ENCODE results near the gene USH2A. TPM values are rescaled to one million over a fixed set of nuclear protein-coding genes. Genes with fewer than 3 reads are reported as not detected.

USH2A gene
- total and polyA plus RNA-seq, 2 experiments from 2014 or later: under 0.01 to 0.01 TPM

DNA sequence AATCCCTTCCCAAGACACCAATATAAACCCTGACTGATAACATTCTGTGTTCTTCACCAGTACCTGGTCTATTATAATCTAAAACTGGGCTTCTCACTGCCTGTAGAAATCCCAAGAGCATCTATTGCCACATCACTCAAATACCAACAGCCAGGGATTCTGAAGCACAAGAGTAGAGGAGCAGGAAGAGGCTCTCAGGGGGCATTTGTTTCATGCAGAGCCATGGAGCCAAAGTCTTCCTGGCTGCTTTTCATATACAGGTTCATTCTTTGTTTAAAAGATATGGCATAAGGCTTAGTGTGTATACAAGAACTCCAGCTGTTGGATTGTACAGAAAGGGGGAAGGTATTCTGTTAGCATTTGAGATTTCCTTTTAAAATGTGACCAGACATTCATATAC is 38.2 kb upstream of the USH2A start:
- no peaks in the 10 kb centered on the region for H3K36me3 ChIP-seq (ENCODE audit: low read depth)
- H3K4me2 ChIP-seq (ENCODE audit: unreplicated experiment): no peak overlapping the region
- no peaks in the 10 kb centered on the region for H3K9me2 ChIP-seq (ENCODE audit: insufficient read depth)
- 0 out of 2 replicates have a peak, but pooled peaks cover 4% of the 10 kb centered on the region for H3K27me3 ChIP-seq (replicated peaks; ENCODE audit: insufficient read depth)
- H3K79me2 ChIP-seq (ENCODE audit: insufficient read depth): no peaks in the 10 kb centered on the region
- TF ChIP-seq EZH2phosphoT487 (IDR thresholded peaks at IDR 0.05; ENCODE audit: insufficient read depth, low read depth) (no peak), EZH2 (IDR thresholded peaks at IDR 0.05; ENCODE audit: insufficient read depth, poor library complexity, severe bottlenecking) (no peak)
- no peaks in the 10 kb centered on the region for H4K20me1 ChIP-seq (ENCODE audit: insufficient read depth)
- H3K4me1 ChIP-seq (ENCODE audit: insufficient read depth): peaks cover 13% of the 10 kb centered on the region
- DNase-seq: no peak
- no peaks in the 10 kb centered on the region for H3K9me3 ChIP-seq (ENCODE audit: low read depth)
- 0 out of 2 replicates have a peak, but pooled peaks cover 4% of the 10 kb centered on the region for H3F3A ChIP-seq (ENCODE audit: insufficient read depth)
- no peak overlapping the region for H2AFZ ChIP-seq
- H3K9ac ChIP-seq: no peak overlapping the region
- H3K27ac ChIP-seq: no peak overlapping the region
- in situ Hi-C loops (cut with MboI): no loop called here
- no peak overlapping the region for H3K4me3 ChIP-seq

DNA sequence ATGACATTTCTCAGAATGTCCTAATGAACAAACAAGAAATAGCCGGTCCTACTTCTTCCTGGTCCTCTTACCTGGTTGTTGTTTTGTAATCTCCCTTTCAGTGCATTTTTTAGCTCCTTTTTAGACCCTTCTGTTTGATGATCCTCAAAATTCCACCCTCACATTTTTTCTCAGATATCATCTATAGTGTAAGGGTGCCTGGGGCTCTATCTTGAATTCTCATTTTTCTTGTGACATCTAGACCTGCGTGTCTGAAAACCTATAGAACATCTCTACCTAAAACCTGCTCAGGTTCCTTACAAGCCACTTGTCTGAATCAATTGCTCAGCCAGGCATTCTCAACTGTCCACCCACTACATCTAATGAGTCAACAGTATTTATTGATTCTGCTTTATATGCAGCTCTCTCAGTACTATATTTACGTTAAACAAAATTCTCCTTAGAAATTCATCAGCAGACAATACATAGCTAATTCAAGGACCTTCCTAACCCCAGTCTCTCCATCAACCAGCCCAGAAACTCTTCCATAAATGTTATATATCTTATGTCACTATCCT is 36.5 kb upstream of the USH2A start:
- no peak for TF ChIP-seq EZH2 (IDR thresholded peaks at IDR 0.05; ENCODE audit: insufficient read depth, poor library complexity, severe bottlenecking)
- TF ChIP-seq EZH2phosphoT487 (IDR thresholded peaks at IDR 0.05; ENCODE audit: insufficient read depth, low read depth): no peak
- 48 to 49% methylated on average over 3 of the region's 3 CpGs for WGBS, 2 experiments (ENCODE audit: low coverage in 1 of 2, low lambda C conversion rate in 2 of 2, missing lambda C conversion rate in 2 of 2)
- Histone ChIP-seq H3F3A (ENCODE audit: insufficient read depth) (0 out of 2 replicates have a peak, but pooled peaks cover 4% of the 10 kb centered on the region), H3K4me1 (ENCODE audit: insufficient read depth) (peaks cover 13% of the 10 kb centered on the region), H3K27me3 (replicated peaks; ENCODE audit: insufficient read depth) (0 out of 2 replicates have a peak, but pooled peaks cover 4% of the 10 kb centered on the region), H3K79me2 (ENCODE audit: insufficient read depth) (no peaks in the 10 kb centered on the region), H3K4me2 (ENCODE audit: unreplicated experiment) (no peak overlapping the region), H2AFZ (no peak overlapping the region), H3K9me2 (ENCODE audit: insufficient read depth) (peaks cover 3% of the 10 kb centered on the region; the same call in 1 of the 2 replicates), H3K9me3 (ENCODE audit: low read depth) (no peaks in the 10 kb centered on the region), H3K4me3 (no peak overlapping the region), H3K27ac (no peak overlapping the region), H4K20me1 (ENCODE audit: insufficient read depth) (no peaks in the 10 kb centered on the region), H3K9ac (no peak overlapping the region), H3K36me3 (ENCODE audit: low read depth) (no peaks in the 10 kb centered on the region)
- DNase-seq: no peak
- in situ Hi-C loops (cut with MboI): no loop called here

DNA sequence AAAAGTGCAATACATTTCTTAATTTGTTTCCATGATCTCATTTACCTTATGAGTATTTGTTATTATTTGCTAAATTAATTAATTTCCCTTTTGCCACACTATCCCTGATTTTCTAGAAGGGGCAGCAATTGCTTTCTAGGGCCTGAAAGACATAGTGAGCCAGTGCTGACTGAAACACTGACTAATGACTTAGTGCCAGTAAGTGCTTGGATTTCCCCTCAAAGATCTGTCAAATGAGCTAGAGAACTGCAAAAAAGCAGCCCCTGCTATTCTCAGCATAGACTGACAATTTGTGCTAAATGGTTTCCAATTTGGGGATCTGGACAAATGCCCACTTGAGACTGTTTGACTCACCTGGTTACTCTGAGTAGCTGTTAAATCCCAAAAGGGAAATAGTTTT is 35.6 kb upstream of the USH2A start:
- Histone ChIP-seq H4K20me1 (ENCODE audit: insufficient read depth) (no peaks in the 10 kb centered on the region), H3K9me2 (ENCODE audit: insufficient read depth) (peaks cover 3% of the 10 kb centered on the region; the same call in 1 of the 2 replicates), H3K79me2 (ENCODE audit: insufficient read depth) (no peaks in the 10 kb centered on the region), H3K9me3 (ENCODE audit: low read depth) (no peaks in the 10 kb centered on the region), H3K4me2 (ENCODE audit: unreplicated experiment) (no peak overlapping the region), H3K27me3 (replicated peaks; ENCODE audit: insufficient read depth) (0 out of 2 replicates have a peak, but pooled peaks cover 4% of the 10 kb centered on the region), H2AFZ (no peak overlapping the region), H3K27ac (no peak overlapping the region), H3K9ac (no peak overlapping the region), H3K36me3 (ENCODE audit: low read depth) (no peaks in the 10 kb centered on the region), H3F3A (ENCODE audit: insufficient read depth) (no peaks in the 10 kb centered on the region), H3K4me1 (ENCODE audit: insufficient read depth) (peaks cover 13% of the 10 kb centered on the region; the same call in 1 of the 2 replicates), H3K4me3 (no peak overlapping the region)
- TF ChIP-seq EZH2phosphoT487 (IDR thresholded peaks at IDR 0.05; ENCODE audit: insufficient read depth, low read depth) (no peak), EZH2 (IDR thresholded peaks at IDR 0.05; ENCODE audit: insufficient read depth, poor library complexity, severe bottlenecking) (no peak)
- no peak for DNase-seq
- in situ Hi-C loops (cut with MboI): no loop called here

DNA sequence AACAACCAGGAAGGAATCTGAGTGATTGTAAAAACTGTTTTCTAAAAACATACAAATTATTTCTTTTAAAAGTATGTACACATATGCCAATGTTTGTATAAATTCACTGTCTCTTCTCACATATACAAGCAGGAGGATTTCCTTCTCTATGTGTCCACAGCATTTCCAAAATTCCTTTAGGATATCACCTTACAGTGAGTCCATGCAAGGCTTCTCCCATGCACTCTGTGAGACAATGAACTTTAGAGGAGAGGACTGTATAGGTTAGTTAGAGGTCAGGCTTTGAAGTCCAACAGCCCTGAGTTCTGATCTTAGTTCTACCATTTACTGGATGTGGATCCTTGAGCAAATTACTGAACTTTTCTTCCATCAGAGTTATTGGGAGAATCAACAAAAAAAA is 34.1 kb upstream of the USH2A start:
- no peak overlapping the region for H3K4me3 ChIP-seq
- H3K79me2 ChIP-seq (ENCODE audit: insufficient read depth): no peaks in the 10 kb centered on the region
- no peaks in the 10 kb centered on the region for H3K36me3 ChIP-seq (ENCODE audit: low read depth)
- no peak for DNase-seq
- no peak overlapping the region for H2AFZ ChIP-seq
- H3K9me2 ChIP-seq (ENCODE audit: insufficient read depth): peaks cover 3% of the 10 kb centered on the region; the same call in 1 of the 2 replicates
- H3K4me2 ChIP-seq (ENCODE audit: unreplicated experiment): no peak overlapping the region
- in situ Hi-C loops (cut with MboI): no loop called here
- H3K9ac ChIP-seq: no peak overlapping the region
- H3F3A ChIP-seq (ENCODE audit: insufficient read depth): no peaks in the 10 kb centered on the region
- TF ChIP-seq EZH2 (IDR thresholded peaks at IDR 0.05; ENCODE audit: insufficient read depth, poor library complexity, severe bottlenecking) (no peak), EZH2phosphoT487 (IDR thresholded peaks at IDR 0.05; ENCODE audit: insufficient read depth, low read depth) (no peak)
- peaks cover 4% of the 10 kb centered on the region; the same call in 1 of the 2 replicates for H3K4me1 ChIP-seq (ENCODE audit: insufficient read depth)
- H3K27ac ChIP-seq: no peak overlapping the region
- 0 out of 2 replicates have a peak, but pooled peaks cover 4% of the 10 kb centered on the region for H3K27me3 ChIP-seq (replicated peaks; ENCODE audit: insufficient read depth)
- H4K20me1 ChIP-seq (ENCODE audit: insufficient read depth): no peaks in the 10 kb centered on the region
- no peaks in the 10 kb centered on the region for H3K9me3 ChIP-seq (ENCODE audit: low read depth)

DNA sequence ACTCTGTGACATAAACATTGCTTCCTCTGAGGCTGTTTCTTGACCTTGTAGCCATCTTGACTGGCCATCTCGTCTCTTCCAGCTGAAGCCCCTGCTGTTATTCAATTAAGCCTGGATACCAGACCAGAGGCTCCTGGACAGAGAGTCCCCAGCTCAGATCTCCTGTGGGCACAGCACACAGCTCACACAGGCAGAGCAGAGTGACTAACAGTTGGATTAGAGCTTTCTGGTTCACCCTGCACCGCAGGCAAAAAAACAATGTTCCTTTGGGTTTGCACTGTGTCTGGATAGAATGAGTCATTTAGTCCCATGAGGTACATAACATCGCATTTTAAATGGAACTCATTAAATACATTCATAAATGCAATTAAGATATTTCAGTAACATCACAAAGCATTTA is 33.4 kb upstream of the USH2A start:
- in situ Hi-C loops (cut with MboI): no loop called here
- TF ChIP-seq EZH2 (IDR thresholded peaks at IDR 0.05; ENCODE audit: insufficient read depth, poor library complexity, severe bottlenecking): no peak
- TF ChIP-seq EZH2phosphoT487 (IDR thresholded peaks at IDR 0.05; ENCODE audit: insufficient read depth, low read depth): no peak
- 5 to 10% methylated on average over 3 of the region's 3 CpGs for WGBS, 2 experiments (ENCODE audit: low coverage in 1 of 2, low lambda C conversion rate in 2 of 2, missing lambda C conversion rate in 2 of 2)
- no peak overlapping the region for H3K4me3 ChIP-seq
- no peaks in the 10 kb centered on the region for H4K20me1 ChIP-seq (ENCODE audit: insufficient read depth)
- H3K4me1 ChIP-seq (ENCODE audit: insufficient read depth): no peaks in the 10 kb centered on the region
- DNase-seq: peak; percentile 61
- H3K9me3 ChIP-seq (ENCODE audit: low read depth): no peaks in the 10 kb centered on the region
- 0 out of 2 replicates have a peak, but pooled peaks cover 4% of the 10 kb centered on the region for H3K27me3 ChIP-seq (replicated peaks; ENCODE audit: insufficient read depth)
- H3K79me2 ChIP-seq (ENCODE audit: insufficient read depth): no peaks in the 10 kb centered on the region
- H2AFZ ChIP-seq: no peak overlapping the region
- peaks cover 3% of the 10 kb centered on the region; the same call in 1 of the 2 replicates for H3K9me2 ChIP-seq (ENCODE audit: insufficient read depth)
- H3K4me2 ChIP-seq (ENCODE audit: unreplicated experiment): no peak overlapping the region
- no peak overlapping the region for H3K9ac ChIP-seq
- no peak overlapping the region for H3K27ac ChIP-seq
- H3K36me3 ChIP-seq (ENCODE audit: low read depth): no peaks in the 10 kb centered on the region
- H3F3A ChIP-seq (ENCODE audit: insufficient read depth): no peaks in the 10 kb centered on the region

Data from GM23248 (cell line).